ENCODE data around the gene HNRNPUL2. TPM values are rescaled to one million over a fixed set of nuclear protein-coding genes. Genes with fewer than 3 reads are reported as not detected.
A peak's percentile ranks its signal among the peaks of the same experiment; 100 is the strongest.

HNRNPUL2 gene
- total and polyA plus RNA-seq, 2 of the 4 experiments (the other 2 are of a cell fraction): 3.9 to 30.2 TPM

- Histone ChIP-seq H3K23ac (ENCODE audit: low read depth, low read length) (peak overlapping the region; percentile 89), H4K91ac (ENCODE audit: insufficient read depth, low read depth, low read length) (peak overlapping the region; percentile 82), H4K20me1 (ENCODE audit: insufficient read depth, low read length) (peaks cover 18% of the 10 kb centered on the region), H3K14ac (replicated peaks; ENCODE audit: low read depth, low read length) (peak overlapping the region; percentile 95), H3K27ac (ENCODE audit: insufficient read depth, low read length) (peak overlapping the region; percentile 68), H2AFZ (replicated peaks; ENCODE audit: low read length, poor library complexity) (peak overlapping the region; percentile 74), H2BK20ac (ENCODE audit: low read depth, low read length) (no peak overlapping the region), H3K36me3 (ENCODE audit: control insufficient read depth, insufficient read depth, low read length) (peaks cover 15% of the 10 kb centered on the region), H2AK9ac (replicated peaks; ENCODE audit: low read depth, low read length, poor library complexity) (peak overlapping the region; percentile 99), H3K4me3 (ENCODE audit: insufficient read depth, low read depth, low read length) (peak overlapping the region; percentile 73), H3K4me1 (ENCODE audit: control insufficient read depth, insufficient read depth, low read length) (peaks cover 8% of the 10 kb centered on the region), H2BK5ac (ENCODE audit: low read depth, low read length, poor library complexity, severe bottlenecking) (peak overlapping the region; percentile 41), H3K9me3 (ENCODE audit: control insufficient read depth, insufficient read depth, low read length) (no peaks in the 10 kb centered on the region), H3K4me2 (ENCODE audit: low read depth, low read length) (peak overlapping the region; percentile 88), H3K18ac (ENCODE audit: low read depth, low read length) (no peak overlapping the region), H4K5ac (ENCODE audit: low read depth, low read length) (peak overlapping the region; percentile 6; the same call in 1 of the 2 replicates), H2BK15ac (ENCODE audit: low read depth, low read length) (no peak overlapping the region), H3K56ac (ENCODE audit: extremely low read depth, insufficient read depth, low read length) (peak overlapping the region; percentile 67), H3K9ac (ENCODE audit: low read depth, low read length) (peak overlapping the region; percentile 79), H3K27me3 (ENCODE audit: control insufficient read depth, insufficient read depth, low read length) (no peaks in the 10 kb centered on the region), H2AK5ac (ENCODE audit: low read depth, low read length) (peak overlapping the region; percentile 93), H3K79me1 (ENCODE audit: low read depth in 1 of 2, low read length in 2 of 2) (peaks cover 33 to 59% of the 10 kb centered on the region in 2 experiments), H3K4ac (ENCODE audit: low read depth, low read length) (peak overlapping the region; percentile 91), H3K9me1 (ENCODE audit: insufficient read depth, low read length) (peaks cover 9% of the 10 kb centered on the region), H4K8ac (ENCODE audit: low read depth in 2 of 2, low read length in 2 of 2) (peak overlapping the region; percentile 66 to 69), H2BK120ac (ENCODE audit: low read depth, low read length) (0 out of 2 replicates have a peak overlapping the region, but pooled peaks have one; percentile 3)
- 3% methylated on average over 26 of the region's 39 CpGs; no CpG with 5 or more reads in 1 of the 2 experiments for WGBS, 2 experiments (ENCODE audit: extremely low coverage in 2 of 2, insufficient read length in 1 of 2)
- in situ Hi-C loops (cut with MboI; ENCODE audit: low sequenced_read_pairs): no loop called here
- ChIA-PET POLR2A (ENCODE audit: unreplicated experiment) (interaction anchor here (0.5 to 1.6 kb wide), 8 partner anchors 11 to 313 kb away, joined by 3 to 10 read pairs (median 4); partner anchors contain the start of genes EEF1G, INTS5, MTA2 and UBXN1), CTCF (interaction anchor here (0.6 to 1.4 kb wide), 4 partner anchors 13 to 219 kb away, joined by 3 to 4 read pairs (median 3); partner anchors contain the start of gene INTS5)
- intact Hi-C loops (cut with micrococcal nuclease): no loop called here
- dilution Hi-C loops (cut with HindIII; ENCODE audit: low sequenced_read_pairs, unreplicated experiment): no loop called here
- no TSS peak for BruUV-seq (replicated peaks)
- DNase-seq (peak; percentile 66), ATAC-seq (ENCODE audit: low read depth) (peak; percentile 27)
- TF ChIP-seq RFX5 (IDR thresholded peaks at IDR 0.05; ENCODE audit: low read depth, low read length): no peak
- TF ChIP-seq RCOR1 (IDR thresholded peaks at IDR 0.05; ENCODE audit: insufficient replicate concordance, low read length): no peak
- no peak for TF ChIP-seq ELK1 (IDR thresholded peaks at IDR 0.05; ENCODE audit: borderline replicate concordance, low read depth, low read length)
- TF ChIP-seq CTCF (conservative IDR thresholded peaks at IDR 0.05; ENCODE audit: low read depth, low read length): no peak
- TF ChIP-seq MAZ (IDR thresholded peaks at IDR 0.05; ENCODE audit: borderline replicate concordance, low read depth, low read length): peak; percentile 89
- no peak for TF ChIP-seq RAD21 (IDR thresholded peaks at IDR 0.05; ENCODE audit: low read length)
- no peak for TF ChIP-seq MXI1 (IDR thresholded peaks at IDR 0.05; ENCODE audit: borderline replicate concordance, low read depth, low read length)
- no peak for TF ChIP-seq MAFK (IDR thresholded peaks at IDR 0.05; ENCODE audit: low read depth, low read length)
- no peak for TF ChIP-seq CEBPB (IDR thresholded peaks at IDR 0.05; ENCODE audit: low read depth, low read length)
- no peak for TF ChIP-seq USF2 (IDR thresholded peaks at IDR 0.05; ENCODE audit: low read depth, low read length)
- TF ChIP-seq NFE2L2 (IDR thresholded peaks at IDR 0.05; ENCODE audit: low read depth, low read length): 0 out of 2 replicates have a peak, but pooled peaks have one; percentile 1
- TF ChIP-seq BHLHE40 (IDR thresholded peaks at IDR 0.05; ENCODE audit: low read depth, low read length): no peak
- peak; percentile 10; the same call in 1 of the 2 replicates for TF ChIP-seq POLR2A (IDR thresholded peaks at IDR 0.05; ENCODE audit: low read depth, low read length)
- TF ChIP-seq CHD1 (IDR thresholded peaks at IDR 0.05; ENCODE audit: low read depth, low read length): 0 out of 2 replicates have a peak, but pooled peaks have one; percentile 18
These were observed 61.5 kb downstream of the HNRNPUL2 start for GRCh38 chr11:62665599-62666258.

All from IMR-90 (cell line).